ENCODE measurements around the gene DCANP1.

DCANP1 gene

DNA sequence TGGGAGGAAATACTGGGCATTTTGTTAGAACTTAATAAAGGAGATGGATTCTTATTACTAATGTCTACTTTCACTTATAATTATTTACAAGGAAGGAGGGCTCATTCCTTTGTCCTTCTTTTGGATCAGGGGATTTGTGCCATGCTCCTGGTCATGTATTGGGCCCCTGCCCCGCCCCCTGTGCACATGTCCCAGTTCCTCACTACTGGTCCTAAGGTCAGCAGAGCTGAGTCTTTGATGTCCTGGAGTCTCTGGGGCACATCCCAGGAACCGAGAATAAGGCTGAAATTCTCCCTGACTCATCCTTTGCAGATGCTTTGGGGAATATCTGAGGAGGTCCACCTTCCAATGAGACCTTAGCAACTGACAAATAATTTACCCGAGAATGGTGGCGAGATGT, 24.6 kb upstream of the DCANP1 start:
- H2AFZ ChIP-seq (ENCODE audit: low read length): no peak overlapping the region
- H3K9me2 ChIP-seq (ENCODE audit: low read depth, low read length): no peaks in the 10 kb centered on the region
- no peaks in the 10 kb centered on the region for H3K9me3 ChIP-seq (ENCODE audit: low read length)
- no peaks in the 10 kb centered on the region for H3K36me3 ChIP-seq (ENCODE audit: insufficient read depth, low read length)
- TF ChIP-seq EZH2 (IDR thresholded peaks at IDR 0.05; ENCODE audit: borderline replicate concordance, low read length) (no peak), CTCF (IDR thresholded peaks at IDR 0.05; ENCODE audit: low read length) (no peak)
- peaks cover 3% of the 10 kb centered on the region; the same call in 1 of the 2 replicates for H3K27me3 ChIP-seq (ENCODE audit: insufficient read depth, low read length)
- H3K4me3 ChIP-seq (ENCODE audit: low read depth, low read length, poor library complexity, severe bottlenecking): no peak overlapping the region
- no peak overlapping the region for H3K4me2 ChIP-seq (ENCODE audit: low read length)
- H3K79me2 ChIP-seq (ENCODE audit: insufficient read depth, low read length): no peaks in the 10 kb centered on the region
- no peaks in the 10 kb centered on the region for H4K20me1 ChIP-seq (ENCODE audit: insufficient read depth, low read length)
- H3F3A ChIP-seq (ENCODE audit: insufficient read depth, low read length): no peaks in the 10 kb centered on the region
- no peak overlapping the region for H3K27ac ChIP-seq (ENCODE audit: low read depth, low read length, poor library complexity, severe bottlenecking)
- no peak overlapping the region for H3K9ac ChIP-seq (ENCODE audit: low read length)
- H3K4me1 ChIP-seq (ENCODE audit: insufficient read depth, low read length, severe bottlenecking): no peaks in the 10 kb centered on the region

DNA sequence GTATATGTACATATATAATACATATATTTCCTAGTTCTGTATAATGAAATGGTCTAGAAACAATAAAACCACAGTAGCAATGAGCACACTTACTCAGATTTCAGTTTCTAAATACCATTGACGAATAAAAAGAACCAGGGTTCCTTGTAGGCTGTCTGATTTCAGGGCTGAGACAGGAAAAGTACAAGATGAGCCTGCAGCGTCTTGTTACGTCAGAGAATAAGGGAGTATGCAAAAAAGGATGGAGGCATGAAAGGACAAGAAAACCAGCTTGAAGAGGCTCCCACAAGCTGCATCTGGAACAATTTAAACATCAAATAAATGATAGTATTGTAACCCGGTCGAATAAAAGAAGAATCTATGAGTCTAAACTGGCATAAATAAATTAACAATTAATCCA, 22.8 kb upstream of the DCANP1 start:
- H3K9ac ChIP-seq (ENCODE audit: low read length): no peak overlapping the region
- no peaks in the 10 kb centered on the region for H3K9me3 ChIP-seq (ENCODE audit: low read length)
- H3K4me3 ChIP-seq (ENCODE audit: low read depth, low read length, poor library complexity, severe bottlenecking): no peak overlapping the region
- no peak overlapping the region for H3K4me2 ChIP-seq (ENCODE audit: low read length)
- TF ChIP-seq EZH2 (IDR thresholded peaks at IDR 0.05; ENCODE audit: borderline replicate concordance, low read length) (no peak), CTCF (IDR thresholded peaks at IDR 0.05; ENCODE audit: low read length) (no peak)
- no peaks in the 10 kb centered on the region for H3K79me2 ChIP-seq (ENCODE audit: insufficient read depth, low read length)
- H3K36me3 ChIP-seq (ENCODE audit: insufficient read depth, low read length): no peaks in the 10 kb centered on the region
- no peak overlapping the region for H3K27ac ChIP-seq (ENCODE audit: low read depth, low read length, poor library complexity, severe bottlenecking)
- no peaks in the 10 kb centered on the region for H4K20me1 ChIP-seq (ENCODE audit: insufficient read depth, low read length)
- H3K27me3 ChIP-seq (ENCODE audit: insufficient read depth, low read length): peaks cover 2% of the 10 kb centered on the region; the same call in 1 of the 2 replicates
- no peaks in the 10 kb centered on the region for H3K4me1 ChIP-seq (ENCODE audit: insufficient read depth, low read length, severe bottlenecking)
- H3K9me2 ChIP-seq (ENCODE audit: low read depth, low read length): no peaks in the 10 kb centered on the region
- H2AFZ ChIP-seq (ENCODE audit: low read length): no peak overlapping the region
- H3F3A ChIP-seq (ENCODE audit: insufficient read depth, low read length): no peaks in the 10 kb centered on the region

- Histone ChIP-seq H4K20me1 (ENCODE audit: insufficient read depth, low read length) (no peaks in the 10 kb centered on the region), H3K4me2 (ENCODE audit: low read length) (no peak overlapping the region), H3K27ac (ENCODE audit: low read depth, low read length, poor library complexity, severe bottlenecking) (no peak overlapping the region), H3K9me3 (ENCODE audit: low read length) (no peaks in the 10 kb centered on the region), H3K79me2 (ENCODE audit: insufficient read depth, low read length) (no peaks in the 10 kb centered on the region), H3F3A (ENCODE audit: insufficient read depth, low read length) (no peaks in the 10 kb centered on the region), H2AFZ (ENCODE audit: low read length) (no peak overlapping the region), H3K4me3 (ENCODE audit: low read depth, low read length, poor library complexity, severe bottlenecking) (no peak overlapping the region), H3K27me3 (ENCODE audit: insufficient read depth, low read length) (no peaks in the 10 kb centered on the region; the same call in 1 of the 2 replicates), H3K4me1 (ENCODE audit: insufficient read depth, low read length, severe bottlenecking) (no peaks in the 10 kb centered on the region), H3K9me2 (ENCODE audit: low read depth, low read length) (no peaks in the 10 kb centered on the region), H3K9ac (ENCODE audit: low read length) (no peak overlapping the region), H3K36me3 (ENCODE audit: insufficient read depth, low read length) (no peaks in the 10 kb centered on the region)
- no peak for TF ChIP-seq CTCF (IDR thresholded peaks at IDR 0.05; ENCODE audit: low read length)
- no peak for TF ChIP-seq EZH2 (IDR thresholded peaks at IDR 0.05; ENCODE audit: borderline replicate concordance, low read length)
These were observed 21.4 kb upstream of the DCANP1 start for GRCh38 chr5:135468541-135468940.
